ENCODE data around the gene OMP. TPM values are rescaled to one million over a fixed set of nuclear protein-coding genes. Genes with fewer than 3 reads are reported as not detected.

The OMP gene
- total RNA-seq, 1 donor = not detected

GRCh38 chr11:77111946-77112345 is 9.3 kb downstream of the OMP start:
- no peak overlapping the region for H3K4me3 ChIP-seq (ENCODE audit: low read depth, low read length)
- no peak for TF ChIP-seq CTCF (IDR thresholded peaks at IDR 0.05; ENCODE audit: insufficient read depth, low read depth, low read length)
- no peak for DNase-seq (ENCODE audit: low read depth)

DNA sequence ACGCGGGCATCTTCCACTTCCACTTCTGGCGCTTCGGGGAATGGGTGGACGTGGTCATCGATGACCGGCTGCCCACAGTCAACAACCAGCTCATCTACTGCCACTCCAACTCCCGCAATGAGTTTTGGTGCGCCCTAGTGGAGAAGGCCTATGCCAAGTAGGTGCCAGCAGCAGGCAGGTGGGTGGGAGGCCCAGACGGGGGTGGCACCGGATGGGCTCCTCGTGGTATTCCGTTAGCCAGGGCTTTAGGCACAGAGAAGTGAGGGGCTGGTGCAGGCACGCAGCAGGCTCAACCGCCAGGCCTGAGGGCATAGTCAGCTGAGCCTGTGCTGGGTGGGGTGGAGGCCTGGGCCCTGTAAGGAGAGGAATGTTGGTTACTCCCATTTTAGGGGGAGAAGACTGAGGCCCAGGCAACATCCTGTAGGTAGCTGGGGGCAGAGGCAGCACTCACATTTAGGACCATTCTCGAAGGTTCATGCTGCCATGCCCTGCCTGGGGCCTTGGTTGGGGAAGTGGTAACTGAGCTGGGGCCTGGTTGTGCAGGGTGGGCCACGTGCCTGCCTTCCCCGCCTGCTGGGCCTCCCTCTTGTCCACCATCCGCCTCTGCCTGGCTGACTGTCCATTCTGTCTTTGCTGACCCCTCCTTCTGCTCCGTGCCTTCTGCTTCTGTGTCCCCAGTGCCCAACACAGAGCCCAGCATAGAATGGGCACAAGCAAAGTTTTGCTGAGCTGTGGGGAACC is 10.2 kb downstream of the OMP start:
- no peak for DNase-seq (ENCODE audit: low read depth)
- TF ChIP-seq CTCF (IDR thresholded peaks at IDR 0.05; ENCODE audit: insufficient read depth, low read depth, low read length) = no peak
- H3K4me3 ChIP-seq (ENCODE audit: low read depth, low read length) = no peak overlapping the region

DNA sequence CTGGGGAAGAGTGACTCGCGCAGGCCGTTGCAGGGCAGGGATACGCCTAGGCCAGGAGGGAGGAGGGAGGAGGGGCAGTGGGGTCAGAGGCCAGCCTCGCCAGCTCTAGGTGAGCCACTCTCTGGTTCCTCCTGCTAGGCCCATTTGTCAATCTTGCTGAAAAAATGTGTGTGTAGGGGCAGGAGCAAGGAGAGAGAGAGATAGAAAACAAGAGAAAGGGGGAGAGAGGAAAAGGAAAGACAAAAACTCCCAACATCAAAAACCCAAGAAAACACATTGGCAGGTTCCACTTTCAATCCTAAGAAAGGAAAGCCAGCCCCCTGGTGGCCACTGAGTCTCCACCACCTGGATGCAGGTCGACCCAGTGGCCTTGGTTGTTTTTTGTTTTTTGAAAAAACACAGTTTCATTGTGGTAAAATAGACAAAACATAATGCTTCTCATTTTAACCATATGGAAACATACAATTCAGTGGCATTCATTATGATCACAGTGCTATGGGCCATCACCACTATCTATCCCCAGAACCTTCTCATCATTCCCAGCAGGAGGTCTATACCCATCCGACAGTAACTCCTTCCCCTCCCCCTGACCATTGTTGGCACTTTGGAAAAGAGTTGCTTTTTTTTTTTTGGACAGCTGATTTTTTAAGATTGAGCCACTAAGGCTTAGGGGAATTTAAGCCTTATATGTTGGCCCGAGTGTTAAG is 10.9 kb downstream of the OMP start:
- DNase-seq (ENCODE audit: low read depth) = peak; percentile 33
- TF ChIP-seq CTCF (IDR thresholded peaks at IDR 0.05; ENCODE audit: insufficient read depth, low read depth, low read length) = peak; percentile 66

GRCh38 chr11:77114089-77114463 is 11.4 kb downstream of the OMP start:
- no peak for DNase-seq (ENCODE audit: low read depth)
- no peak overlapping the region for H3K4me3 ChIP-seq (ENCODE audit: low read depth, low read length)
- no peak for TF ChIP-seq CTCF (IDR thresholded peaks at IDR 0.05; ENCODE audit: insufficient read depth, low read depth, low read length)

More for the DNA sequence above, 10.9 kb downstream of the OMP start:
- no peak overlapping the region for H3K4me3 ChIP-seq (ENCODE audit: low read depth, low read length)

DNA sequence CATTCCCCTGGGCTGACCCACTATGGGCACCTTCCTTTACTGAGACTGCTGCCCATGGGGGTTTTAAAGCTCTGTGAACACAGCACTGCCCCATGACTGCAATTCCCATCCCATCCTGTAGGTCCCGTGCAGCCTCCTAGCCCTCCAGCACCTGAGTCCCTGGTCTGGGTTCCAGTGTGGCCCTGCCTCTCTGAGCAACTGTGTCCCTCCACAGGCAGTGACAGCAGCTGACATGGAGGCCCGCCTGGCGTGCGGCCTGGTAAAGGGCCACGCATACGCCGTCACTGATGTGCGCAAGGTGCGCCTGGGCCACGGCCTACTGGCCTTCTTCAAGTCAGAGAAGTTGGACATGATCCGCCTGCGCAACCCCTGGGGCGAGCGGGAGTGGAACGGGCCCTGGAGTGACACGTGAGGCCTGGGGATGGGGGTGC is 12.6 kb downstream of the OMP start:
- TF ChIP-seq CTCF (IDR thresholded peaks at IDR 0.05; ENCODE audit: insufficient read depth, low read depth, low read length) = peak; percentile 27
- no peak for DNase-seq (ENCODE audit: low read depth)
- no peak overlapping the region for H3K4me3 ChIP-seq (ENCODE audit: low read depth, low read length)

DNA sequence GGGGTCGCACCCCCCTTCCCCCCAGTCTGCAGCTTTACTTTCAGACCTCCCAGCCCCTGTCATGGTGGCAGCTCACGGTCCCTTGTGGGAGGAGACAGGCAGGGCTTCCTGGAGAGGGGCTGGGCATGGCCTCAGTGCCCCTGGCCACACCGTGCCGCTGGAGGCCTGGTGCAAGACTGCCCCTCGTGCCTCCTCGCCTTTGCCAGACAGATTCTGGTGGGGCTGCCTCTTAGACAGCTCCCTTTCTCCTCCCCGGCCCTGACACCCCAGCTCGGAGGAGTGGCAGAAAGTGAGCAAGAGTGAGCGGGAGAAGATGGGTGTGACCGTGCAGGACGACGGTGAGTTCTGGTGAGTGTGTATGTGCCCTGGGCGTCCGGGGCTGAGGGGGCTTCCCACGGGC is 13.3 kb downstream of the OMP start:
- no peak for DNase-seq (ENCODE audit: low read depth)
- TF ChIP-seq CTCF (IDR thresholded peaks at IDR 0.05; ENCODE audit: insufficient read depth, low read depth, low read length) = no peak

More for the DNA sequence above, 13.3 kb downstream of the OMP start:
- H3K4me3 ChIP-seq (ENCODE audit: low read depth, low read length) = no peak overlapping the region
